GM18873 (cell line): Measurements from ENCODE around the gene CLASP1.
"Not testable (repeated sequence)": the region's sequence is repeated elsewhere in the genome, so short reads cannot be mapped to it uniquely, and the experiment has no call there.

Experiments used
- ATAC-seq: cut with Tn5 transposase; IDR thresholded peaks from one replicate; pipeline ENCODE4 v1.9.1; 2021; ENCODE audit warnings: mild to moderate bottlenecking, moderate library complexity, moderate number of reproducible peaks; ENCODE audit not compliant: unreplicated experiment, low FRiP score

The CLASP1 gene

DNA sequence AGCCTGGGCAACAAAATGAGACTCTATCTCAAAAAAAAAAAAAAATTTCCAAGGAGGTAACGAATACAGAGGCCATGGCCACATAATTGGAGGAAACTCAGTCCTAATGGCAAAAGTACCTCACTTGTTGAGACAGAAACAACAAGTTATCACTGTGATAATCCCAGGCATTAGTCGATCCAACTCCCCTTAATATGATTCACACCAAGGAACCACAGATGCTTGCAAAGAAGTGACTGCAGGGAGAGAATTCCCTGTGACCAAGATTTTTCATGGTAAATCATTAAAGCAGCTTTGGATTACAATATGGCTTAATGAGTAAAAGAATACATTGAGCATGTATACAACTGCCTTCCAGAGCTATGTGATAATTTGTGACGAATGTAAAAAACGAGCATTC, 199.0 kb downstream of the CLASP1 start:
- ATAC-seq = no peak

DNA sequence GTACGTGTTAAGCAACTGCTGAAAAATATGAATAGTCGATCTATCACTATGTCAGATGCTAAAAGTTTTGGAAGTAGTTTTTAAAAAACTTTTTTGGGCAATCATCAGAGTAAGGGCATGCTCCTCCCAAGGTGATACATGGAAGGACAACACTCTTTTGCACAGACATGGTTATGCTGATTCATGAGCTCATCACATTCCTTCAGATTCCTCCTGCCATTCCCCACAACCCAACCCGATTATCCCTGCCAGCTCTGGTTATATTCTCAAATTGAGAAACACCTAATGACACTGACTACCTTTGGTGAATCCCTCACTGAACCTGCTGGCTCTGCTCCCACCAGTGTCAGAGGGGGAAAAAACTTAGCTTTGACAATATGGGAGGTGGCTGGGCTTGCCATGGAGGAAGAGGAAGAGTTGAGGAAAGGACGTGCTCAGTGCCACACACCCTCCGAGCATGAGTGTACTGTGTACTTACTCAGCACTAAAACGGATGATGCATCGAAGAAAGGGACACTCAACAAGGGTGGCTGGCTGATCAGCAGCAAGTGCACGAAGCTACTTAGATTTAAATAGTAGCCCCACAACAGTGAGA, 202.5 kb downstream of the CLASP1 start:
- ATAC-seq = no peak

DNA sequence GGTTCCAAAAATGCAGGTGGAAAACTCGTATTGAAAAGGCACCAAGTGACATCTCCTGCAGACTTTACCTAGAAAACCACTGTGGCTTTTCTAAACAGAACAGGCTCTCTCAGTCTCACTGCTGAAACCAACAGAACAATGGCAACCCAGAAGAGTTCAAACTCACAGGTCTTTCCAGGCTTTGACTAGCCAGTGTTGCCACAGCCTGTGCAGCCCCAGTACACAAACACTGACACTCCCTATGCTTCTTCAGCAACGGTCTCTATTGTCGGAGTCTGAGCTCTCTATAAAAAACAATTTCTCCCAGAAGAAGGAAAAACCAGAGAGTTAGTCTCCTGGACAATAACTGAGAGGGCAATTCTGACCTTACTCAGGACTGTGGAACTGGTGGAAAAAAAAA, 206.4 kb downstream of the CLASP1 start:
- ATAC-seq = no peak

DNA sequence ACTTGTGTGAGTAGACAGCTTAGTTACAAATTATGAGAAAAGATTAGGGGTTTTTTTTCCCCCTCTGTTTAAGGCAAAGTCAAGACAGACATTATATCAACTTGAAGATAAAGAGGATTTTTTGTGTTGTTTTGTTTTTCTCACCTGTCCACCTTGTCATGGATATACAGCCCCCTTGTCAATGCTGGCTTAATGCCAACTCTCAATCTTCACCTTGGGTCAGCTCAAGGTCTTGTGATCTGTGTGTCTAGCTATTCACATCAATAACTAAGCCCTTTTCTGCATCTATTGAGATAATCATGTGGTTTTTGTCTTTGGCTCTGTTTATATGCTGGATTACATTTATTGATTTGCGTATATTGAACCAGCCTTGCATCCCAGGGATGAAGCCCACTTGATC, 211.0 kb downstream of the CLASP1 start:
- not testable (repeated sequence) for ATAC-seq

DNA sequence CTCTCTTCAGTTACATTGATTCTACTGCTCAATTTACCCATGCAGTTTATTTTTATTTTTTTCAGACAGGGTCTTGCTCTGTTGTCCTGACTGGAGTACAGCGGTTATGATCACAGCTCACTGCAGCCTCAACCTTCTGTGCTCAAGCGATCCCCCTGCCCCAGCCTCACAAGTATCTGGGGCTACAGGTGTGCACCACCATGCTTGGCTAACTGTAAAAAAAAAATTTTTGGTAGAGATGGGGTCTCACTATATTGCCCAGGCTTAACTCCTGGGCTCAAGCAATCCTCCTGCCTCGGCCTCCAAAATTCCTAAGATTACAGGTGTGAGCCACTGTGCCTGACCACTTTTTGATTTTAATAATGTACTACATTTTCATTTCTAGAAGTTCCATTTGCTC, 212.3 kb downstream of the CLASP1 start:
- no peak for ATAC-seq

DNA sequence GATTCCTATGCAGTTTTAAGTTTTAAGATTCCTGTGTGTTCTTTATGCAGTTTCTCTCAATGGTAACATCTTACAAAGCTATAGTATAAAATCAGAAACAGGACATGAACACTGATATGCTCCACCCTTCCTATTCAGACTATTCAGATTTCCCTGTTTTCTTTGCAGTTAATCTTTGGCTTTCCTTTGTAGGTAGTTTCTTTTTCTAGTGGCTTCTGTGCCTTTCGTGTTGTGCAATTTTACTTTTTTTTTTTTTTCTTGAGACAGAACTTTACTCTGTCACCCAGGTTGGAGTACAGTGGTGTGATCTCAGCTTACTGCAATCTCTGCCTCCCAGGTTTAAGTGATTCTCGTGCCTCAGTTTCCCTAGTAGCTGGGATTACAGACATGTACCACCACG, 213.5 kb downstream of the CLASP1 start:
- ATAC-seq = no peak

DNA sequence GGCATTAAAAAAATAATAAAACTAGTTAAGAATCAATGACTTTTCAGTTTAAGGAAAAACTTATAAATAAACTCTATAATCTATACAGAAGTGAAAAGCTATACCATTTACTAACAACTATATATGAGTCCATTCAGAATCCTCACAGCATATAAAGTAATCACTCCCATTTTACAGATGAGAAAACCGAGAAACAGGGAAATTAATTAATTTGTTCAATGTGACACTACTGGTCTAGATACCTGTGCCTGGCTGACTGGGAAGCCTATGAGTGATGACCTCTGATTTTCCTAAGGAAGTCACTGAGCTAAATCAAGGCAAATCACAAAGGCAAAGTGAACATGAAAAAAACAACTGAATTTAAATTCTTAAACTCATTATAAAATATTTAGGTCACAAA, 218.0 kb downstream of the CLASP1 start:
- ATAC-seq = no peak

DNA sequence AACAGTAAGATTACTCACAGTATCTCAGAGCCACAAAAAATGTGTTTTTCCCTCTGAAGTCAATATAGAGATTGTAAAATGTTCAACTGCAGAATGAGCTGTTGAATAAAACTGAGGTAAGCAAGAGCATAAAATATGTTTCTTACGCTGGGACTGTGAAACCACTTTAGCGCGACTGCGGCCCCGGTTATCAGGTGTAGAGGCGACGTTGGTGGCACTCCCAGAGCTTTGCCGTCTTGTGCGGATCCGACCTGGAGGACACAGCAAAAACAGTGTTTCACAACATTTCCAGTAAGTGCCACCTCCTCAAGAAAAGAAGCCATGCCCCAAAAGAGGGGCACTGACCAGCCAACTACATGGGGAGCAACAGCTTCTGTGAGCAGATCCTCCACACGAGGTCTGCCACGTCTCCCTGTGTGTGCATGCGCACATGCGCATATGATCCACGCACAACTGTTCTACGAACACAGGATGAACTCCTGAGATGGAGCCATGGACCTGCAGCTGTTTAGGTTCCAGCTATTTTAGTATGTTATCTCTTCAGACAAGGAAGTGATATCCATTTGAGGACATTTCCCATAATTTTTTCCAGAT, 219.2 kb downstream of the CLASP1 start:
- ATAC-seq = no peak

DNA sequence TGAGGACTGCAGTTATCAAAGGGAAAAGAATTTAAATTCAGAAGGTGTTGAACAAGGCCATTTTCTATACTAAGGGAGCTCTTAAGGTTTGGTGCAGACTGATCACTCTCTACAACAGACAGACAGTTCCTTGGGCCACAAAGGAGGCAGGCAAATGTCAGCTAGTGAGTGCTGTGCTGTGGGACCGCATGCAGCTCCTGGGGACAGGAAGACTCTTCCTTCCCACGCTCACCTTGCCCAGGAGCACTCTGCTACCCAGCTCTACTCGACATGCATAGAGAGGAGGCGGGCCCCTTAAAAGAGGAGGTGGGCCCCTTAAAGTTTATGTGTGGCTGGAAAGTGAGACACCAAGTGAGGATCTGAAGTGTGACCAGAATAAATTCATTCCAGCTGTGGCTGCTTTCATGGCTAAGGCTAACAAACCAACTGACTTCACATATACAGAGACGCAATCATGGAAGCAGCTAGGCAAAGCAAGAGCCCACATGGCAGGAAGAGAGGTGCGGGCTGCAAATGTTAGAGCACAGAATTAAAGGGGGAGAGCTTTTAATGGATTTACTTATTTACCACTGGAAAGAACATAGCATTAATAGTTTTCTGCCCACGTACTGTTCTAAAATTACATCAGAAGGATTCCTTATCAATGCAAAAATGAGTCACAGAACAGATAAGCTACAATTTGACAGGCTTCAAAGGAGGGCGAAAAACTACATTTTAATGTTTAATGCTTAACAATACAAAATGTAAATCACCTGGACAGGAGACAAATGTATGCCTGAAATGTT, 220.0 kb downstream of the CLASP1 start:
- ATAC-seq = no peak

DNA sequence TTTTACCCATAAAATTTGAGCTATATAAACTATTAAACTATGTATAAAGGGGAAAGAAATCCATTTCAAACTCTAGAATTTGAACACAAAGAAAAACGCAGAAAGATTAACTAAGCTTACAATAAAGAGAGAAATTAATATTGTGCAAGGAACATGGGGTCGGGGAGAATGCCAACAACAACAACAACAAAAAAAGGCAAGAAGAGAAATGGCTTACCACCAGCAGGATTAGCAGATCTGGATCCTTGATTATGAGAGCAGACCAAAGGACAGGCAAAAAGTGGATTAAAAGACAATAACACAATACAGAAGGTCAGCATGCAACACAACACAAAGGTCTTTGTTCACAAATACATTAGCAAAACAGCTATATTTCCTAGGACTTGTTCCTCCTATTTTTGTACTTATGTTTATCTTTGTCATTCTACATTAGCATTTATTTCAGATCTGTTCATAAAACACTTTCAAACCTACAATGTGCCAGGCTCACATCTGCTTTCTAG, 222.0 kb downstream of the CLASP1 start:
- ATAC-seq = no peak

DNA sequence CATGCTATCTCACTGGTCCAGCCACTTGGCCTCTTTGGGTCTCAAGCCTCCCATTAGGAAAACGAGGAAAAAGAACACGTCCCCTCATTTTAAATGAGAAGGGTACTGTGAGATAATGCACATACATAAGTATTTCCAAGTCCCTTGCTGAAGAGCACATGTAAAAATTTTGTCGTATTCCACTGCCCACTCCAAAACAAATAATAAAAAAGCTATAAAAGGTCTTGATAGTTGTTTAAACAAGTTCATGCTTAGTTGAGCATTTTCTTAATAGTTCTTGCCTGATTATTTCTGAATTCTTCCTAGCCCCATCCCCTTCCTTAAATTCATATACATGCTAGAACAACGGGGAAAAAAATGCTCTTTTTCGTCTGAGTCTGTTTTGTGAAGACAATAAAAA, 228.8 kb downstream of the CLASP1 start:
- no peak for ATAC-seq

DNA sequence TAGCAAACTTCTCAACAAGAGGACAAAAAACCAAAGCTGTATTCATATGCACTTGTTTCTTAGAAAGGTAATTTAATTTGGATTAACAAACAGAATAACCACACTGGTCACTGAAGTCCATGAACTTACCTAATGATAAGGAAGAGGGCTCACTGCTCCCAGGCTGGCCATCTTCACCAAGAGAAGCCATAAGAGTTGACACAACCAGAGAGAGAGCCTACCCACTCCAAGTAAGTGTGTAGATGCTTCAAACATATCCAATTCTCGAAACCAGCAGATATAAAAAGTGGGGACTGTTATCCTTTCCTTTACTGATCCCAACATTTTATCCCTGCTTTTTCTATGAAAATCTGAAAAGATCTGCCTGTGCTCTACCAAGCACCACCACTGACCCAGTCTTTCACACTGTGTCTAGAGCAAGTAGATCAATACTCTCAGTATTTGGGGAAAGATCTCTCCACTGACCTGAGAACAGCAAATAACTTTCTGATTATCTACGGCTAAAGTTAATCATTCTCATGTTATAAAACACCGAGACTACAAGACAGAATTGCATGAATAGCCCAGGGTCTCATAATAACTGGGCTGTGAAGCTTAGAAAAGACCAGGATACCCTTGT, 230.1 kb downstream of the CLASP1 start:
- no peak for ATAC-seq

DNA sequence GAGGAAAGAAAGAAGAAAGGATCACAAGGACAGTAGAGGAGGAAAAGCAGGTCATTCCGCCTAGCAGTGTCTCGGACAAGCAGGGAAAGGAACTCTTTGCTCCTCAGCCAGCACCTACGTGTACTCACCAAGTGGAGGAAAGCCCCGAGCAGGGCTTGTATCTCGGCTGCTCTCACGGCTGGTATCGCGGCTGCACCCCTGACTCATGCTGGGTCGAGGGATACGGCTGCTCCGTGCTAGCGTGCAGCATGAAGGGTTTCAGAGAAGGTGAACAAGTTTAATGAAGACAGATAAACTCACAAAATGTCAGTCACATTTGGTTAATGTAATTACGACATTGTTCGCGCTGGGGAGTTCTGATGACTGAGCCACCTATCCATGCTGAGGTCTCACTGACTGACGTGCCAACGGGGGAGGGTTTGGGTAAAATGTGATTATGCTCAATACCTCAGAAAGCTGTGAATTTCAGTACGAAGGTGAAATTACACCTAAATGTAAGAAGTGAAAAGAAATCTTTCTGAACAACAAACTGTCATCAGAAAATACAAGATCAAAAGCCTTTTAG, 230.7 kb downstream of the CLASP1 start:
- no peak for ATAC-seq

DNA sequence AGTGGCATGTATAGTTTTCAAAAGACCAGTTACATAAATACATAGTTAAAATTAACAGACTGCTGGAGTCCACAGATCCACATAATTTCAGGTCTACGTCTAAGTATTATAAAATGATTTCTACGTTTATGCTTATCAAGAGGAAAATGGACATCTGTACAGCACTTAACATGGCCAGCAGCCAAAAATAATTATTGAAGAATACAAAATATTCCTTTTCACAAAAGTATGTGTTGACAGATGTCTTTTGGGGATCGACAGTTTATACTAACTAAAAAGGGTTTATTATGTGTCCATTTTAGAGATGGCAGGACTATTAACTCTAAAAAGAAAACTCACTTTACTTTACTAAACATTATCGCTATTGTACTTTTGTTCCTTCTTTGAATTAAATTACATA, 231.4 kb downstream of the CLASP1 start:
- ATAC-seq = no peak

DNA sequence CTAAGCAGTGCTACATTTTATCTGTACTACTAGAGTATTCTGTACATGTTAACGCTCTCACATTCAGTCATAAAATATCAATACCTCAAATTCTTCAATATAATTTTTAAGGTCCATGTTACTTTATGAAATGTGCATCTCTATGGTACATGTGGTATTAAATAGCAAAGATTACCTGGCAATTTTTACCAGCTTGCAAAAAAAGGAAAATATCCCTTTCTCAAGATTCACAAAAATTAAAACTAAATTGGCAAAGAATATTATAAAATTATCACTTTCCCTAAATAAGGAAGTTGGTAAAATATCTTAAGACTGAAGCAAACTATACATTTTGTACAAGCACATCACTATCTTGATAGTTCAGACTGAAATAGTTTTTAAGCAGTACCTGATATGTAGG, 233.5 kb downstream of the CLASP1 start:
- ATAC-seq = no peak

DNA sequence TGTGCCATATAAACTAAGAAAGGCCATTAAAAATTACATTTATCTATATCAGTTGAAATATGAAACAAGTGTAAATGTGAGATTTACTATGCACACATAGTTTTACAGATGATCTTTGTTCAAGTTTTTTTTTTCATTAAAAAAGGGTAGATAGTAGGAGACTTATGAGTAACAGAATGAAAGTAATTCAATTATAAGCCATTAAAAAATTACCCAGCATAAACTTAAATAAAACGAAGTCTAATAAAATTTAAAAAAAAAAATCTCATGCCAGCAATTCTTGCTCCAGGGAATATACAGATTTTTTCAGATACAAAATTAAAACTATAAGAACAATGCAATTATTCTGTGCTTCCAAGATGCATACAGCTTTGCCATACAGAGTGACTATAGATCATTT, 236.9 kb downstream of the CLASP1 start:
- ATAC-seq = no peak

DNA sequence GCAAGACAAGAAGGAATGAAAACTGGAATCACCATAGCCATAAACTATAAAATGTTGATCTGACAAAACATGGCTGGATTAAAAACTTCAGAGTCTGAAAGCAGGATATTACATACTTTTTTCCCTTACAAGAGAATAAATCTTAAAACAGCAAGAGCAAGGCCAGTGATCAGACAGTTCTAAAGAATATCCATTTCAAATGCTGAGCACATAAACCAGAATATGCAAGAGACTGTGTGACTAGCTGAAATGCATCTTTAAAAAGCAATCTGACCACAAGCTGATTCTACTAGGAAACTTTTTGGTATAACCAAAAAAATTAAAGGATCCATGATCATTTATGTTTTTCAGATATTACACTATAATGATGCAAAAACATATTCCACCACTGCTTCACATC, 239.3 kb downstream of the CLASP1 start:
- no peak for ATAC-seq

DNA sequence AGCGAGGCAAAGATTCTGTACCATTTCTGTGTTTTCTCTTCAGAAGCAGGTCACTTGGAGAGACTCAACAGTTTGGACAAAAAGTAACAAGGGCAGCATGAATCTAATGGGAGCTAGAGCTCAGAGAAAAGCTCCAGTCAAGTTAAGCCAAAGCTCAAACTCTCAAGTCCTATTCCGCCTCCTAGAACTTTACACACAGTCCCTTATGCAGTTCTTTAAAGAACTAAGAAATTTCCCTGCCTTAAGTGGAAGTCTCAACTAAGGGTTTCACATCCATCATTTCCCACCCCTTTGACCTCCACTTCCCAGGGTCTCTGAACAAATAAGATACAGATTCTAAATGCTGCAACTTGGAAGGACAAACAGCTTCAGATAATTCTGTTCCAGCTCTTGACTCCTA, 239.9 kb downstream of the CLASP1 start:
- no peak for ATAC-seq

DNA sequence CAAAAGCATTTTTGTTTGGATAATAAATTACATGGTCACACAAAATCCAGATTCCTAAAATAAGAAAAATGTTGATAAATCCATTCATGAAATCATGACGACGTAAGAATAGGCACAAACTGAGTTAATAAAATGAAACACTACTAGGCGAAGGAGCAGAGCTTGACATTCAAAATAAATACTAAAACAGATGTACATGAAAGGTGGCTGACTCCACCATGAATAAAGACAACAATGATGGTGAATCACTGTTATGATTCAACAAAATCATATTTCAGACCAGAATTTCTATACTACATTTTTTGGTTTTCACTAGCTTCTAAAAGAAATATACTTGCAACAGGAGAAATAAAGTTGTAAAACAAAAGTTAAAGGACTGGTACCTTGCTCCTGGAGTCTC, 240.6 kb downstream of the CLASP1 start:
- no peak for ATAC-seq

DNA sequence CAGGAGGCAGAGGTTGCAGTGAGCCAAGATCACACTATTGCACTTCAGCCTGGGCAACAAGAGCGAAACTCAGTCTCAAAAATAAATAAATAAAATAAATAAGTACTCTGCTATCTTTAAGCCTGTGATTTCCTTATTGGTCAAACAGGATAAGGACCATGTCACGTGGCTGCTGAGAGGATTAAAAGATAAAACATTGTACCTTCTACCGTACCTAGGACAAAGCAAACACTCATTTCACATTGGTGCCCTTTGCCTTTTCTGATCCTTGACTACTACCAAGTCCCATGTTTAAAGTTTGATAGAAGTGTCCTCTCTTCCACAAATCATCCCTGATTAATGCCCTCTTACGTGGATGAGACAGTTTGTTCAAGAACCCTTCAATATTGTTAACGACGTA, 244.0 kb downstream of the CLASP1 start:
- no peak for ATAC-seq

DNA sequence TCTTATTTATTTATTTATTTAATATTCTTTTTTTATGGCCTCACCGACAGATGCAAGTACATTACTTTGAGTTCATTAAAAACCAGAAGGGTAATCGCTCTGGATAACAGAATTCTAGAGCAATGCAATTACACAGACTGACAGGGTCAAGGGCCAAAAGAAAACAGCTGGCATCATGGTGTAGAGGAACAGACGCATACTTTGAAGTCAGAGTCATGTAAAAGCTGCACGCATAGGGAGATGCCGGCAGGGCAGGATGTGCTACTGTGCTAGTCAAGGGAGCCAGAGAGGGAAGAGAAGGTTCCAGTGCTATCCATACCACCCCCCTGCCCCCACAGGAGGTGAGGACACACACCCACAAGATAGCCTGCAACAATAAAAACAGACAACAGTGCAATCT, 249.1 kb downstream of the CLASP1 start:
- ATAC-seq = no peak
